Activated CD8-positive, alpha-beta T cell treated with anti-CD3 and anti-CD28 coated beads for 36 hours (primary cell): ENCODE measurements around the gene FSTL4. TPM values are rescaled to one million over a fixed set of nuclear protein-coding genes. Genes with fewer than 3 reads are reported as not detected.

Experiments used
- ATAC-seq: fragments of 200-7000 bp; cut with Tn5 transposase; one replicate; pipeline ENCODE4 v1.10.0; 2021; ENCODE audit warnings: mild to moderate bottlenecking, moderate library complexity
- CTCF ChIA-PET: fragments of 350-600 bp; sonication (Branson Sonifier 250); formaldehyde crosslinking; loops from one replicate; lab custom pipeline; 2021; ENCODE audit warnings: antibody characterized with exemption; lab: Charles Lee
- POLR2A ChIA-PET: fragments of 350-600 bp; sonication (Branson Sonifier 250); formaldehyde crosslinking; loops from one replicate; lab custom pipeline; 2021; ENCODE audit warnings: antibody characterized with exemption; lab: Charles Lee
- DNase-seq: peaks from one replicate; pipeline ENCODE4 v3.0.0-alpha.2; 2020
- H3K27ac Mint-ChIP-seq: one replicate; pipeline ENCODE4 v1.8.0; 2021; ENCODE audit warnings: mild to moderate bottlenecking, mixed read lengths
- H3K27me3 Mint-ChIP-seq: one replicate; pipeline ENCODE4 v1.8.0; 2021; ENCODE audit warnings: mixed read lengths
- H3K36me3 Mint-ChIP-seq: one replicate; pipeline ENCODE4 v1.8.0; 2021; ENCODE audit warnings: low read depth, mixed read lengths
- H3K4me1 Mint-ChIP-seq: one replicate; pipeline ENCODE4 v1.8.0; 2021; ENCODE audit warnings: low read depth, mixed read lengths
- H3K4me3 Mint-ChIP-seq: one replicate; pipeline ENCODE4 v1.8.0; 2021; ENCODE audit warnings: mild to moderate bottlenecking, moderate library complexity, mixed read lengths
- H3K9me3 Mint-ChIP-seq: one replicate; pipeline ENCODE4 v1.8.0; 2021; ENCODE audit warnings: mixed read lengths
- intact Hi-C: fragments of 100-400 bp; cut with micrococcal nuclease; formaldehyde crosslinking; loops from one replicate; pipeline ENCODE4 v1.10.0; 2022
- total RNA-seq, 2 experiments: library from RNA; stranded (reverse); gene quantifications; one replicate each; pipeline ENCODE4 v1.2.3, GENCODE V29; 2021
- TF ChIP-seq, protein P1 (sequence below): fragments of 200-600 bp; IDR thresholded peaks from one replicate; pipeline ENCODE4 v1.8.0; 2022; ENCODE audit warnings: antibody characterized with exemption, mild to moderate bottlenecking

FSTL4 gene
- total RNA-seq, 2 experiments from 2014 or later: not detected

DNA sequence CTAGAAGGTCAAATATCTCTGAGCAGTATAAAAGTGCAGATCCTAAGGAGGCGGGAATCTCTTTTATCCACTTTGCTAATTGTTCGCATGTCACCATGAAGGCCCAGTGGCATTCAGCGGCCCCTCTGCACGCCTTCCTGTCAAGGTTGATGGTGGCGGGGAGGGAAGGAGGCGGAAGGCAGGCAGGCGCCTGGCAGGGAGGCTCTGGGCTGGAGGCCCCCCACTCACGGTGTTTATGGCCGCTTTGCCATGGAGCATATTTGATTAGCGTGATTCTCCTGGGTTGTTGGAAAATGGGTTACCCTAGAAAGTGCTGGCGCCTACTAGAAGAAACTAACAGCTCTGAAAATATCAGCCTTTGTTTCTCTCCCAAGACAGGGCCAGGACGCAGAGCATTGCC is 209.6 kb downstream of the FSTL4 start:
- Mint-ChIP-seq H3K27ac (no peak overlapping the region), H3K27me3 (peaks cover 2% of the 10 kb centered on the region), H3K36me3 (no peaks in the 10 kb centered on the region), H3K4me3 (no peak overlapping the region), H3K9me3 (no peaks in the 10 kb centered on the region), H3K4me1 (peaks cover 22% of the 10 kb centered on the region)
- ATAC-seq: no peak
- DNase-seq: no peak
- POLR2A ChIA-PET: no interaction called here
- TF ChIP-seq, protein P1, sequence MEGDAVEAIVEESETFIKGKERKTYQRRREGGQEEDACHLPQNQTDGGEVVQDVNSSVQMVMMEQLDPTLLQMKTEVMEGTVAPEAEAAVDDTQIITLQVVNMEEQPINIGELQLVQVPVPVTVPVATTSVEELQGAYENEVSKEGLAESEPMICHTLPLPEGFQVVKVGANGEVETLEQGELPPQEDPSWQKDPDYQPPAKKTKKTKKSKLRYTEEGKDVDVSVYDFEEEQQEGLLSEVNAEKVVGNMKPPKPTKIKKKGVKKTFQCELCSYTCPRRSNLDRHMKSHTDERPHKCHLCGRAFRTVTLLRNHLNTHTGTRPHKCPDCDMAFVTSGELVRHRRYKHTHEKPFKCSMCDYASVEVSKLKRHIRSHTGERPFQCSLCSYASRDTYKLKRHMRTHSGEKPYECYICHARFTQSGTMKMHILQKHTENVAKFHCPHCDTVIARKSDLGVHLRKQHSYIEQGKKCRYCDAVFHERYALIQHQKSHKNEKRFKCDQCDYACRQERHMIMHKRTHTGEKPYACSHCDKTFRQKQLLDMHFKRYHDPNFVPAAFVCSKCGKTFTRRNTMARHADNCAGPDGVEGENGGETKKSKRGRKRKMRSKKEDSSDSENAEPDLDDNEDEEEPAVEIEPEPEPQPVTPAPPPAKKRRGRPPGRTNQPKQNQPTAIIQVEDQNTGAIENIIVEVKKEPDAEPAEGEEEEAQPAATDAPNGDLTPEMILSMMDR: no peak
- CTCF ChIA-PET: interaction anchor here (1.1 kb wide), 1 partner anchor 21 kb away, joined by 3 read pairs; no protein-coding TSS in a partner anchor
- intact Hi-C loops: no loop called here

DNA sequence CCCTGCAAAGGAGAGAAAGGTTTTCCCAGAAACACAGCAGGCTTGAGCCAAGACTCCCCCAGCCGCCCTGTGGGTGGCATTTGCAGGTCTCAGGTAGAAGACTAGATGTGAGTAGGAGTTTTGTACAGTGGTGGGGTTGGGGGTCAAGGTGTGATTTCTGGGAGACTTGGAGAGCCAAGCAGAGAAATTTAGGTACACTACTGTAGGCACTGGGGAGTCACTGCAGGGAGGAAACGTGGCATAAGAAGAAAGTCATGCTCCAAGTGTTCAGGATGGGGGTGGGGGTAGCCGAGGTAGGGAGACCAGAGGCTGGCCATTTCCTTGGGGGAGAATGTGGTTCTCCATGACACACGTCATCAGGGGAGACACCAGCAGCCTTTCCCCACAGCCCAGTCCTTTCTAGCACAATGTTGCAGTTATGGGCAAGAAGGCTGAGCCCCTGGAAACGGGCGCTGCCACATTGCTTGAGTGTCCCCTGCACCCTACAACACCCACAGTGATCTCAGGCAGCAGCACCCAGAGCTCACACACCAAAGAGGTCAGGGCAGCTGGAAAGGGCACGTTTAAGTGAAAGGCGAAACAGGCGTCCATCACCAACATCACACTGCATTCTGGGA is 210.5 kb downstream of the FSTL4 start:
- Mint-ChIP-seq H3K36me3 (no peaks in the 10 kb centered on the region), H3K9me3 (no peaks in the 10 kb centered on the region), H3K4me1 (peaks cover 32% of the 10 kb centered on the region), H3K27ac (no peak overlapping the region), H3K27me3 (peaks cover 2% of the 10 kb centered on the region), H3K4me3 (no peak overlapping the region)
- intact Hi-C loops: no loop called here
- CTCF ChIA-PET: interaction anchor here (1.4 kb wide), 1 partner anchor 22 kb away, joined by 7 read pairs; no protein-coding TSS in a partner anchor
- no peak for DNase-seq
- no peak for ATAC-seq
- TF ChIP-seq, protein P1: no peak
- POLR2A ChIA-PET: no interaction called here

DNA sequence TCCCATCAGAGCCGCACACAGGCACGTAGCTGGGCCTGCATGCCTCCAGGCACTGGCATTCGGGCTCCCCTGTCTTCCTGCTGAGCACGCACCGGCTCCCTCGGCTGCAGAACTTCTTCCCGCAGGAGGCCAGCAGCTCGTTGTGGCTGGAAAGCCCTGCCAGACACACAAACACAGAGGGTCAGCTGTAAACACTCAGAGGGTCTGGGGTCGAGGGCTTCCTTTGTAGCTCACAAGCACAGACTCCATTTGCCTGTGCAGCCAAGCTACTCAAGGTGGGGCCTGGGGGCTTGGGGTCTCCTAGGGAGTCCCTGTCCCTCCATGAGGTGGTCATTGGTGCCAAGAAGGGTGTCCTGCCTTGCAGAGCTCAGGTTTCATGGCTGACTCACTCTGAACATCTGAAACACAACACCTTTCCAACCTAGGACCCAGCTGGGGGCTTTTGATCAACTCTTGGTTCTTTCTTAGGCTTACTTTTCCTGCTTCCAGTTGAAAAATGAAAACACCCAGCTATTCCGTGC is 211.4 kb downstream of the FSTL4 start:
- Mint-ChIP-seq H3K4me3 (no peak overlapping the region), H3K4me1 (peaks cover 39% of the 10 kb centered on the region), H3K9me3 (no peaks in the 10 kb centered on the region), H3K27me3 (peaks cover 2% of the 10 kb centered on the region), H3K27ac (no peak overlapping the region), H3K36me3 (no peaks in the 10 kb centered on the region)
- ATAC-seq (no peak), DNase-seq (no peak)
- intact Hi-C loops: no loop called here
- POLR2A ChIA-PET: interaction anchor here (0.7 to 1.3 kb wide), 2 partner anchors 23 to 63 kb away, joined by 3 read pairs; no protein-coding TSS in a partner anchor
- TF ChIP-seq, protein P1: no peak
- CTCF ChIA-PET: interaction anchor here (1.1 to 1.4 kb wide), 3 partner anchors 15 to 65 kb away, joined by 3 to 7 read pairs (median 3); no protein-coding TSS in a partner anchor

DNA sequence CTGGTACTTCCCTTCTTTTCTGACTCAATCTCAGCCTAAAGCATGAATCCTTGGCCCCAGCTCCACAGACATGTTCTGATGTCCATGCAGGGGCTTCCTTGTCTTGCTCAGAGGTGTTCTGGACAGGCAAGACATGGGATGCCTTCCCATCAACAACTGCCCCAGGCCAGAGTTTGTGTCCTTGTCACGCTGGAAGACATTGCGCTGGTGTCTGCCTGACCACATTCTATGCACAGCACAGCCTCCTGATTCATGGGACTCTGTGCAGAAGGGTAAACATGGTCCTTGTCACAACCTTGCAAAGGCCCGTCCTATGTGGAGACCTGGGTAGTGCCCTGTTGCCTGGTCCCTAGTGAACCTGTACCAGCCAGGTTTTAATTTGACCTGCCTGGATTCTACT is 212.2 kb downstream of the FSTL4 start:
- Mint-ChIP-seq H3K27me3 (peaks cover 2% of the 10 kb centered on the region), H3K36me3 (no peaks in the 10 kb centered on the region), H3K27ac (no peak overlapping the region), H3K4me1 (peaks cover 39% of the 10 kb centered on the region), H3K4me3 (no peak overlapping the region), H3K9me3 (peaks cover 1% of the 10 kb centered on the region)
- no peak for ATAC-seq
- intact Hi-C loops: no loop called here
- TF ChIP-seq, protein P1: no peak
- CTCF ChIA-PET: interaction anchor here (1.1 to 1.4 kb wide), 3 partner anchors 16 to 64 kb away, joined by 3 to 7 read pairs (median 3); no protein-coding TSS in a partner anchor
- no peak for DNase-seq
- POLR2A ChIA-PET: interaction anchor here (0.7 to 1.3 kb wide), 2 partner anchors 23 to 62 kb away, joined by 3 read pairs; no protein-coding TSS in a partner anchor
